Measurements from ENCODE around the gene COL9A3.

GRCh38 chr20:62832951-62833391 is 16.1 kb downstream of the COL9A3 start:
- TF ChIP-seq CTCF (conservative IDR thresholded peaks at IDR 0.05) (no peak), EZH2 (IDR thresholded peaks at IDR 0.05; ENCODE audit: low read depth) (no peak)

Data from PC-9 (cell line).